ENCODE measurements around the gene GINS1. TPM values are rescaled to one million over a fixed set of nuclear protein-coding genes. Genes with fewer than 3 reads are reported as not detected.

GINS1 gene
- total and polyA plus RNA-seq, 4 donors: 0.17 to 11.4 (median 0.48) TPM

GRCh38 chr20:25493748-25494505 is 86.5 kb downstream of the GINS1 start (continued):
- TF ChIP-seq, protein P1, sequence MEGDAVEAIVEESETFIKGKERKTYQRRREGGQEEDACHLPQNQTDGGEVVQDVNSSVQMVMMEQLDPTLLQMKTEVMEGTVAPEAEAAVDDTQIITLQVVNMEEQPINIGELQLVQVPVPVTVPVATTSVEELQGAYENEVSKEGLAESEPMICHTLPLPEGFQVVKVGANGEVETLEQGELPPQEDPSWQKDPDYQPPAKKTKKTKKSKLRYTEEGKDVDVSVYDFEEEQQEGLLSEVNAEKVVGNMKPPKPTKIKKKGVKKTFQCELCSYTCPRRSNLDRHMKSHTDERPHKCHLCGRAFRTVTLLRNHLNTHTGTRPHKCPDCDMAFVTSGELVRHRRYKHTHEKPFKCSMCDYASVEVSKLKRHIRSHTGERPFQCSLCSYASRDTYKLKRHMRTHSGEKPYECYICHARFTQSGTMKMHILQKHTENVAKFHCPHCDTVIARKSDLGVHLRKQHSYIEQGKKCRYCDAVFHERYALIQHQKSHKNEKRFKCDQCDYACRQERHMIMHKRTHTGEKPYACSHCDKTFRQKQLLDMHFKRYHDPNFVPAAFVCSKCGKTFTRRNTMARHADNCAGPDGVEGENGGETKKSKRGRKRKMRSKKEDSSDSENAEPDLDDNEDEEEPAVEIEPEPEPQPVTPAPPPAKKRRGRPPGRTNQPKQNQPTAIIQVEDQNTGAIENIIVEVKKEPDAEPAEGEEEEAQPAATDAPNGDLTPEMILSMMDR (IDR thresholded peaks at IDR 0.05; ENCODE audit: low read depth, low read length, missing input control): no peak

DNA sequence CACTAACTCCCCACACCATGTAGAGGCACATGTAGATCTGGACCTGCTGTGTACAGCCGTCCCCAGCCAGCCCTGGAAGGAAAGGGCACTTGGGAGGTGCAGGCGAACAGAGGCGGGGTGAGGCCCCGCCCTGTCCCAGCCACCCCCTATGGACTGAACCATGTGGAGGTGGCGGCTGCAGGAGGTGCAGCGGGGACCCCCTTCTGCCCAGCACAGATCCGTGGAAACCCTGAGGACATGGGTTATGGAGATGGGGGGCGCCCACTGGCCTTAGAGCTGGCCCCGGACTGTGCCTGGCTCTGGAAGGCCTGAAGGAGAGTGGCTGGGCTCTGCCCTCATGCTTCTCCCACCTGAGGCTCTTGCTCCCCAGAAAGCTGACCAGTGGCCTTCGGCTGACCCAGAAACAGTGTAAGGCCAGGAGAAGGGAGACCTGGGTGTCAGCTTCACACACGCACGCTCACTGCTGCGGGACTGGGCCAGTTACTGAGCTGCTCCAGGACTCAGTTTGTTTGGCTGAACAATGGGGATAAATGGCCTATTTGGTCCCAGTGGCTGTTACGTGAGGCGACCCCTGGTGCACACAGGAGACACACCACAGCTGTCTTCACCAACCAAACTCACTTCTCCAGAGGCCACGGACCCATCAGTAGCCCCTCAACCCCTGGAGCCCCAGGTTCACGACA is 87.2 kb downstream of the GINS1 start:
- no peak overlapping the region for H3K9ac ChIP-seq (ENCODE audit: low read depth in 1 of 2, low read length in 2 of 2)
- DNase-seq (ENCODE audit: low spot score): no peak
- H3K4me1 ChIP-seq (ENCODE audit: control insufficient read depth in 4 of 4, insufficient read depth in 4 of 4, low read length in 3 of 4): peaks cover 0 to 10% (median 4%) of the 10 kb centered on the region in 4 donors
- peaks cover 0 to 17% (median 0%) of the 10 kb centered on the region in 4 donors for H3K36me3 ChIP-seq (ENCODE audit: control insufficient read depth in 4 of 4, insufficient read depth in 3 of 4, low read depth in 1 of 4, low read length in 3 of 4)
- H3K4me3 ChIP-seq (ENCODE audit: low read depth in 1 of 3, low read length in 3 of 3): no peak overlapping the region
- H3K9me3 ChIP-seq (ENCODE audit: control insufficient read depth in 4 of 4, low read length in 3 of 4): no peaks in the 10 kb centered on the region
- no peaks in the 10 kb centered on the region for H3K27me3 ChIP-seq (ENCODE audit: control insufficient read depth in 4 of 4, insufficient read depth in 4 of 4, low read length in 3 of 4)
- WGBS: 96% methylated on average over 17 of the region's 17 CpGs
- TF ChIP-seq FOXA2 (IDR thresholded peaks at IDR 0.05): no peak
- no peak for TF ChIP-seq REST (IDR thresholded peaks at IDR 0.05)
- no peak for TF ChIP-seq NR2F2 (IDR thresholded peaks at IDR 0.05)
- no peak for TF ChIP-seq YY1 (IDR thresholded peaks at IDR 0.05)
- no peak for TF ChIP-seq RAD21 (IDR thresholded peaks at IDR 0.05)
- no peak for TF ChIP-seq HNF4G (IDR thresholded peaks at IDR 0.05)
- TF ChIP-seq RXRA (IDR thresholded peaks at IDR 0.05): no peak
- no peak for TF ChIP-seq FOXA1 (IDR thresholded peaks at IDR 0.05)
- TF ChIP-seq ATF3 (IDR thresholded peaks at IDR 0.05): no peak
- TF ChIP-seq, protein P2, sequence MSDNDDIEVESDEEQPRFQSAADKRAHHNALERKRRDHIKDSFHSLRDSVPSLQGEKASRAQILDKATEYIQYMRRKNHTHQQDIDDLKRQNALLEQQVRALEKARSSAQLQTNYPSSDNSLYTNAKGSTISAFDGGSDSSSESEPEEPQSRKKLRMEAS (IDR thresholded peaks at IDR 0.05): no peak
- no peak overlapping the region for H3K27ac ChIP-seq (ENCODE audit: low read depth in 1 of 2, low read length in 2 of 2)

DNA sequence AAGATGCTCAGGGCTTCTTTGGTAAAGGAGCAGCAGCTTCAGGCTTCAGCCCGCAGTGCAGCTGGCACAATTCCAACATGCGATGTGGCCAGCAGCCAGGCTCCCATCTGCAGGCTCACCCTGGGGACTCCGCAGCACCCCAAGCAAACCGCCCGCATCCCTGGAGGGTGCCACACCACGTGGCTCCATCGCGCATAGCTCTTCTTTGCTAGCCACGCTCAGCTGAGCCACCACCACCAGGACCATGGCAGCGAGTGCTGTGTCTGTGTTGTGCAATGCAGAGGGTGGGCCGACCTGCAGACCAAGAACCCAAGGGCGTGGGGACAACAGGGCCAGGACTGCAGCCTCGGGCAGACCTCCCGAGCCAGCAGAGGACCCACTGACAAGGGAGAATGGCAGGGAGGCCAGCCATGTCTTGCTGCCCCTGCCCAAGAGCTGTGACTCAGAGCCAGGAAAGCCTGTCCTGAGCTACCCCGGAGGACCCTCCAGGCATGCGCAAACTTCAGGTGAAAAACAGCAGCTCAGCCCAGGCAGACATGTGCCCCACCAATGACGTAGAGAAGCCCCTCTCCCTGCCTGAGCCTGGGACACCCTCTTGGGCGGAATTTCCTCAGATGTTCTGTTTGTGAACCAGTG is 87.8 kb downstream of the GINS1 start:
- Histone ChIP-seq H3K4me3 (ENCODE audit: low read depth in 1 of 3, low read length in 3 of 3) (no peak overlapping the region), H3K9me3 (ENCODE audit: control insufficient read depth in 4 of 4, low read length in 3 of 4) (no peaks in the 10 kb centered on the region), H3K36me3 (ENCODE audit: control insufficient read depth in 4 of 4, insufficient read depth in 3 of 4, low read depth in 1 of 4, low read length in 3 of 4) (peaks cover 0 to 13% (median 0%) of the 10 kb centered on the region in 4 donors), H3K27ac (ENCODE audit: low read depth in 1 of 2, low read length in 2 of 2) (no peak overlapping the region), H3K27me3 (ENCODE audit: control insufficient read depth in 4 of 4, insufficient read depth in 4 of 4, low read length in 3 of 4) (no peaks in the 10 kb centered on the region), H3K4me1 (ENCODE audit: control insufficient read depth in 4 of 4, insufficient read depth in 4 of 4, low read length in 3 of 4) (peaks cover 0 to 10% (median 4%) of the 10 kb centered on the region in 4 donors), H3K9ac (ENCODE audit: low read depth in 1 of 2, low read length in 2 of 2) (no peak overlapping the region)
- no peak for TF ChIP-seq HNF4G (IDR thresholded peaks at IDR 0.05)
- no peak for TF ChIP-seq RXRA (IDR thresholded peaks at IDR 0.05)
- DNase-seq (ENCODE audit: low spot score): no peak
- 86% methylated on average over 18 of the region's 18 CpGs for WGBS
